ENCODE results near the gene XPNPEP2.

Gene XPNPEP2

GRCh38 chrX:129755779-129756650 is 17.2 kb downstream of the XPNPEP2 start:
- peak; percentile 32 for DNase-seq

- peak; percentile 68 for DNase-seq
Observed at GRCh38 chrX:129759576-129760061, 20.8 kb downstream of the XPNPEP2 start.

- DNase-seq, result no peak
Observed at GRCh38 chrX:129760155-129760554, 21.4 kb downstream of the XPNPEP2 start.

- no peak for DNase-seq
Observed at GRCh38 chrX:129760981-129761380, 22.2 kb downstream of the XPNPEP2 start.

GRCh38 chrX:129761596-129761995 is 22.8 kb downstream of the XPNPEP2 start:
- no peak for DNase-seq

GRCh38 chrX:129762448-129762847 is 23.7 kb downstream of the XPNPEP2 start:
- no peak for DNase-seq

GRCh38 chrX:129763666-129764065 is 24.9 kb downstream of the XPNPEP2 start:
- no peak for DNase-seq

- DNase-seq, result no peak
Observed at GRCh38 chrX:129768186-129768585, 29.4 kb downstream of the XPNPEP2 start.

- no peak for DNase-seq
Observed at GRCh38 chrX:129768586-129769466, 30.0 kb downstream of the XPNPEP2 start.

GRCh38 chrX:129769467-129770154 is 30.8 kb downstream of the XPNPEP2 start:
- DNase-seq, result peak; percentile 77

GRCh38 chrX:129771266-129771995 is 32.7 kb downstream of the XPNPEP2 start:
- DNase-seq, result peak; percentile 42

- peak; percentile 55 for DNase-seq
Observed at GRCh38 chrX:129772796-129773431, 34.1 kb downstream of the XPNPEP2 start.

GRCh38 chrX:129773649-129774458 is 35.1 kb downstream of the XPNPEP2 start:
- DNase-seq, result no peak

- peak; percentile 78 for DNase-seq
Observed at GRCh38 chrX:129777218-129778030, 38.6 kb downstream of the XPNPEP2 start.

- DNase-seq, result no peak
Observed at GRCh38 chrX:129779086-129779672, 40.4 kb downstream of the XPNPEP2 start.

- peak; percentile 77 for DNase-seq
Observed at GRCh38 chrX:129779747-129780146, 41.0 kb downstream of the XPNPEP2 start, which contains the start of gene SASH3. Gene SASH3 (plus strand): TSS chrX:129779949. CDS start chrX:129780098, 149 bp downstream.

GRCh38 chrX:129780441-129781105 is 41.8 kb downstream of the XPNPEP2 start:
- DNase-seq, result no peak

GRCh38 chrX:129781134-129781672 is 42.4 kb downstream of the XPNPEP2 start:
- peak; percentile 88 for DNase-seq
